GM12878 (cell line): ENCODE results near the gene TTC31. TPM values are rescaled to one million over a fixed set of nuclear protein-coding genes. Genes with fewer than 3 reads are reported as not detected.

Experiments
- BCL3 ChIP-seq: IDR thresholded peaks from 2 replicates; pipeline ENCODE4 v1.6.1; 2011; ENCODE audit warnings: borderline replicate concordance, low read depth, mild to moderate bottlenecking, moderate library complexity, low read length; ENCODE audit not compliant: insufficient read depth, poor library complexity, severe bottlenecking
- BCLAF1 ChIP-seq: fragments of 450-650 bp; IDR thresholded peaks from 2 replicates; pipeline ENCODE4 v1.6.1; 2017; ENCODE audit warnings: antibody characterized with exemption, mild to moderate bottlenecking, moderate library complexity
- BRCA1 ChIP-seq: IDR thresholded peaks from 2 replicates; pipeline ENCODE4 v1.6.1; 2011; ENCODE audit warnings: low read depth, low read length, improper control_type of control experiment
- CBFB ChIP-seq: IDR thresholded peaks from 2 replicates; pipeline ENCODE4 v1.6.1; 2016; ENCODE audit warnings: antibody characterized with exemption, low read depth
- CREM ChIP-seq: IDR thresholded peaks from 2 replicates; pipeline ENCODE4 v1.6.1; 2014; ENCODE audit warnings: antibody characterized with exemption, low read depth
- FOS ChIP-seq: IDR thresholded peaks from 3 replicates; pipeline ENCODE4 v1.6.1; 2011; ENCODE audit warnings: borderline replicate concordance; ENCODE audit not compliant: insufficient read length; ENCODE audit errors: extremely low read depth
- FOXK2 ChIP-seq: fragments of 450-650 bp; IDR thresholded peaks from 2 replicates; pipeline ENCODE4 v1.6.1; 2017; ENCODE audit warnings: mild to moderate bottlenecking, moderate library complexity
- GABPA ChIP-seq: IDR thresholded peaks from 2 replicates; pipeline ENCODE4 v1.6.1; 2014; ENCODE audit warnings: antibody characterized with exemption, low read depth, mild to moderate bottlenecking, inconsistent platforms
- HDGF ChIP-seq: fragments of 450-650 bp; IDR thresholded peaks from 2 replicates; pipeline ENCODE4 v1.6.1; 2016; ENCODE audit warnings: antibody characterized with exemption
- JUNB ChIP-seq: IDR thresholded peaks from 2 replicates; pipeline ENCODE4 v1.6.1; 2016; ENCODE audit warnings: antibody characterized with exemption, mild to moderate bottlenecking
- MEF2B ChIP-seq: fragments of 450-650 bp; IDR thresholded peaks from 2 replicates; pipeline ENCODE4 v1.6.1; 2018; ENCODE audit warnings: mild to moderate bottlenecking, moderate library complexity; ENCODE audit not compliant: partially characterized antibody, poor library complexity, severe bottlenecking
- NBN ChIP-seq: fragments of 450-650 bp; IDR thresholded peaks from 2 replicates; pipeline ENCODE4 v1.6.1; 2016
- NFIC ChIP-seq: IDR thresholded peaks from 2 replicates; pipeline ENCODE4 v1.6.1; 2012; ENCODE audit warnings: low read depth, mild to moderate bottlenecking, inconsistent platforms, low read length, moderate library complexity
- NR2C2 ChIP-seq: IDR thresholded peaks from 2 replicates; pipeline ENCODE4 v1.6.1; 2011; ENCODE audit warnings: borderline replicate concordance, low read depth; ENCODE audit not compliant: control insufficient read depth, insufficient read length
- POU2F2 ChIP-seq: IDR thresholded peaks from 3 replicates; pipeline ENCODE4 v1.6.1; 2011; ENCODE audit warnings: low read depth, mild to moderate bottlenecking, low read length, borderline replicate concordance
- RB1 ChIP-seq: fragments of 450-650 bp; formaldehyde crosslinking; IDR thresholded peaks from 2 replicates; pipeline ENCODE4 v1.6.1; 2017; ENCODE audit warnings: mild to moderate bottlenecking, borderline replicate concordance
- SIN3A ChIP-seq: IDR thresholded peaks from 2 replicates; pipeline ENCODE4 v1.6.1; 2012; ENCODE audit warnings: low read depth, low read length, improper control_type of control experiment
- SMAD1 ChIP-seq: fragments of 450-650 bp; IDR thresholded peaks from 2 replicates; pipeline ENCODE4 v1.6.1; 2018; ENCODE audit warnings: mild to moderate bottlenecking, low read depth; ENCODE audit not compliant: partially characterized antibody
- SMAD5 ChIP-seq: IDR thresholded peaks from 2 replicates; pipeline ENCODE4 v1.6.1; 2016; ENCODE audit warnings: antibody characterized with exemption, low read depth
- SPI1 ChIP-seq: IDR thresholded peaks from 2 replicates; pipeline ENCODE4 v1.6.1; 2011; ENCODE audit warnings: low read depth, mild to moderate bottlenecking, low read length, moderate library complexity, borderline replicate concordance; ENCODE audit not compliant: insufficient read depth
- SREBF2 ChIP-seq: IDR thresholded peaks from 2 replicates; pipeline ENCODE4 v1.6.1; 2012; ENCODE audit warnings: mild to moderate bottlenecking, low read length
- STAT1 ChIP-seq: fragments of 450-650 bp; conservative IDR thresholded peaks from 2 replicates; pipeline ENCODE4 v1.6.1; 2014; ENCODE audit warnings: antibody characterized with exemption, mild to moderate bottlenecking
- ZBED1 ChIP-seq: IDR thresholded peaks from 2 replicates; pipeline ENCODE4 v1.6.1; 2016; ENCODE audit warnings: borderline replicate concordance
- ZNF207 ChIP-seq: fragments of 450-650 bp; IDR thresholded peaks from 2 replicates; pipeline ENCODE4 v1.6.1; 2014; ENCODE audit warnings: antibody characterized with exemption, mild to moderate bottlenecking, borderline replicate concordance
- ZNF217 ChIP-seq: fragments of 450-650 bp; IDR thresholded peaks from 2 replicates; pipeline ENCODE4 v1.6.1; 2017; ENCODE audit warnings: antibody characterized with exemption, mild to moderate bottlenecking
- ZSCAN29 ChIP-seq: fragments of 450-650 bp; IDR thresholded peaks from 2 replicates; pipeline ENCODE4 v1.6.1; 2017; ENCODE audit warnings: mild to moderate bottlenecking, moderate library complexity
- polyA plus RNA-seq, 11 experiments: library from polyadenylated mRNA; depleted of rRNA in 4 of 11; unstranded in 6 of 11; stranded (reverse) in 5 of 11; fragments of >200 nt; fragmentation: Nextera tagmentation in 4 of 11; fragmentation: Illumina TruSeq in 1 of 11; extraction: Ambion mirVana in 4 of 11; extraction: Trizol in 1 of 11; gene quantifications; 1 replicate in 1 of 11; 2 replicates in 10 of 11; pipeline versions ENCODE4 v1.2.1 to v1.2.3, GENCODE V29; 2011 to 2016; ENCODE audit warnings: inconsistent platforms in 2 of 11, missing spikeins in 2 of 11, low read depth in 1 of 11
- total RNA-seq, 4 experiments: library from RNA; depleted of rRNA in 3 of 4; stranded (reverse); fragments of >200 nt in 3 of 4; fragmentation: Illumina TruSeq in 1 of 4; extraction: Trizol in 1 of 4; gene quantifications; 2 replicates each; pipeline versions ENCODE4 v1.2.1 to v1.2.3, GENCODE V29; 2013 to 2021
- TF ChIP-seq, protein P1 (sequence below): IDR thresholded peaks from 2 replicates; pipeline ENCODE4 v1.6.1; 2012; ENCODE audit warnings: low read depth, low read length, improper control_type of control experiment

The TTC31 gene
- total and polyA plus RNA-seq, 10 of the 15 experiments (the other 5 are each of a cell fraction or from before 2014, with no cell fraction given): 6.5 to 34.9 (median 25.9) TPM

DNA sequence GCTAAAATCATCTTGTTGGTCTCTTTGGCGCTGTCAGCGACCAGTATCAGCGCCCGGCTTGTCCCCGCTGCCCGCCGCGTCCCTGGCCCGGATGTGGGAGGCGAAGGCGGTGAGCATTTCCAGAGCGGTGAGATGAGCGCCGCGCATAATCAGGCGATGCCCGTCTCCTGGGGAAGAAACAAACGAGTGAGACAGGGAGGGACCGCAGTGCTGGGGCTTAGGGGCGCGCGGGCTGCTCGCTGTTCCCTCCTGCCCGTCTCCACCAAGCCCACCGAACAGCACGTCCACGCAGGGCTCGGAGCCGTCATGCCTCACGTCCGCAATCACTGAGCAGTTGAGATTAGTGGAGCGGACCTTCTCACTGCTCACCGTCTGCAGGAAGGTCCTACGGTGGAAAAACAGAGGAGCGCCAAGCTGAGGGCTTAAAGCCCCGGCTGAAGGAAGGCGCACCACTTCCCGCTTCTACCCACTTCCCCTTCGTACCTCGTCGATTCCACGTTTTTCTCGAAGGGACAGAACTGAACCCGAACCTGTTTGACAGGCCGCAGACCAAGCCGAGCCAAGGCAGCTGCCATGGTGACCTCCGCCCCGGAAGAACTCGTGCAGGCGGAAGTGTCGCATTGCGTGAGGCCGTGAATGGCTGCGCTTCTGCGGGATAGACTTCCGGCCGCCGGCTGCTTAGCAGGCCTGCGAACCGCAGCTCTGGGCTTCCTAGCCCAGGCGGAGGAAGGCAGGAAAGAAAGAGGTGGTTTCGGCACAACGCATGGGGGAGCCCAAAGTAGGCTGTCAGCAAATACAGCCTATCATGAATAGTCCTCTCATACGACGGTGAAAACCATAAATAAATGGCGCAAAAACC lies 10.6 kb upstream of the TTC31 start, which contains the start of gene MRPL53 (continued):
- TF ChIP-seq BRCA1 (peak; percentile 37; the same call in 1 of the 2 replicates), HDGF (peak; percentile 71; the same call in 1 of the 2 replicates), GABPA (peak; percentile 99), ZNF217 (no peak), JUNB (no peak), SPI1 (peak; percentile 39), STAT1 (peak; percentile 88; the same call in 1 of the 2 replicates), NFIC (0 out of 2 replicates have a peak, but pooled peaks have one; percentile 48), SMAD1 (peak; percentile 52), ZBED1 (peak; percentile 81; the same call in 1 of the 2 replicates), SREBF2 (0 out of 2 replicates have a peak, but pooled peaks have one; percentile 50), POU2F2 (peak; percentile 93), FOS (no peak), FOXK2 (no peak; the same call in 1 of the 2 replicates), NR2C2 (peak; percentile 99), CREM (peak; percentile 91), SMAD5 (peak; percentile 96), NBN (peak; percentile 92), SIN3A (no peak; the same call in 1 of the 2 replicates), RB1 (peak; percentile 54; the same call in 1 of the 2 replicates), BCLAF1 (no peak), CBFB (peak; percentile 91), ZNF207 (peak; percentile 85; the same call in 1 of the 2 replicates), ZSCAN29 (no peak), MEF2B (no peak), BCL3 (peak; percentile 98)
- TF ChIP-seq, protein P1, sequence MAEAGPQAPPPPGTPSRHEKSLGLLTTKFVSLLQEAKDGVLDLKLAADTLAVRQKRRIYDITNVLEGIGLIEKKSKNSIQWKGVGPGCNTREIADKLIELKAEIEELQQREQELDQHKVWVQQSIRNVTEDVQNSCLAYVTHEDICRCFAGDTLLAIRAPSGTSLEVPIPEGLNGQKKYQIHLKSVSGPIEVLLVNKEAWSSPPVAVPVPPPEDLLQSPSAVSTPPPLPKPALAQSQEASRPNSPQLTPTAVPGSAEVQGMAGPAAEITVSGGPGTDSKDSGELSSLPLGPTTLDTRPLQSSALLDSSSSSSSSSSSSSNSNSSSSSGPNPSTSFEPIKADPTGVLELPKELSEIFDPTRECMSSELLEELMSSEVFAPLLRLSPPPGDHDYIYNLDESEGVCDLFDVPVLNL: no peak
